Upper lobe of left lung (tissue), 6 donors: ENCODE measurements around the gene HEXB. TPM values are rescaled to one million over a fixed set of nuclear protein-coding genes. Genes with fewer than 3 reads are reported as not detected.

Source experiments
- ATAC-seq, 2 donors: fragments of 200-7000 bp; cut with Tn5 transposase; one replicate each; pipeline ENCODE4 v1.9.1; 2022; ENCODE audit warnings: mild to moderate bottlenecking in 2 of 2, moderate library complexity in 2 of 2; ENCODE audit not compliant: low FRiP score in 2 of 2
- DNase-seq, 2 donors: peaks; one replicate each; pipeline ENCODE4 v3.0.0-alpha.2; 2019 to 2020
- H3K27ac ChIP-seq, 4 donors: fragments of 200-600 bp; sonication (generic); one replicate each; pipeline ENCODE4 v1.5.1; 2016 to 2019
- H3K27me3 ChIP-seq, 4 donors: fragments of 200-600 bp; sonication (generic); one replicate each; pipeline ENCODE4 v1.5.1; 2017 to 2019
- H3K36me3 ChIP-seq, 4 donors: fragments of 200-600 bp; sonication (generic); one replicate each; pipeline ENCODE4 v1.5.1; 2016 to 2019
- H3K4me1 ChIP-seq, 4 donors: fragments of 200-600 bp; sonication (generic); one replicate each; pipeline ENCODE4 v1.5.1; 2018 to 2019
- H3K4me3 ChIP-seq, 4 donors: fragments of 200-600 bp; sonication (generic); one replicate each; pipeline ENCODE4 v1.5.1; 2017 to 2019; ENCODE audit warnings: mild to moderate bottlenecking in 2 of 4, moderate library complexity in 1 of 4
- H3K9me3 ChIP-seq, 4 donors: fragments of 200-600 bp; sonication (generic); one replicate each; pipeline ENCODE4 v1.5.1; 2018 to 2019
- EP300 ChIP-seq, 4 donors: sonication (generic); formaldehyde crosslinking; IDR thresholded peaks; one replicate each; pipeline ENCODE4 v1.5.1; 2017; ENCODE audit warnings: antibody characterized with exemption in 4 of 4, control low read depth in 2 of 4
- POLR2A ChIP-seq, 4 donors: fragments of 450-650 bp; IDR thresholded peaks; one replicate each; pipeline ENCODE4 v1.5.1; 2016 to 2017; ENCODE audit warnings: antibody characterized with exemption in 4 of 4, mild to moderate bottlenecking in 2 of 4
- POLR2AphosphoS5 ChIP-seq, 2 donors: sonication (generic); formaldehyde crosslinking; IDR thresholded peaks; one replicate each; pipeline ENCODE4 v1.5.1; 2017; ENCODE audit warnings: antibody characterized with exemption in 2 of 2
- WGBS, 2 donors: methylation state at CpG; one replicate each; pipeline ENCODE4 v1.1.5; 2017 to 2018; 5-methylcytosine and 5-hydroxymethylcytosine counted together
- total RNA-seq, 6 donors: library from RNA; depleted of rRNA in 4 of 6; stranded (reverse); fragments of >200 nt in 4 of 6; gene quantifications; one replicate each; pipeline versions ENCODE4 v1.1.0 to v1.2.1, GENCODE V29; 2016 to 2021
- TF ChIP-seq, protein P1 (sequence below), 6 experiments: fragments of 450-650 bp in 4 of 6; fragments of 200-600 bp in 2 of 6; sonication (generic) in 2 of 6; IDR thresholded peaks; one replicate each; pipeline ENCODE4 v1.5.1; 2016 to 2019; ENCODE audit warnings: antibody characterized with exemption in 6 of 6
- donor health status: DM: no; HTN: no; CAD: no; lungs with moderate emphysema.
- donor health status: DM: no; HTN: yes; CAD: no; lungs with severe emphysema.

HEXB gene
- total RNA-seq, 6 donors from 2014 or later: 128 to 293 (median 184) TPM

GRCh38 chr5:74660873-74661272 lies 24.2 kb upstream of the HEXB start:
- Histone ChIP-seq H3K27me3 (no peaks in the 10 kb centered on the region), H3K9me3 (no peaks in the 10 kb centered on the region), H3K4me1 (no peaks in the 10 kb centered on the region), H3K4me3 (no peak overlapping the region), H3K36me3 (no peaks in the 10 kb centered on the region), H3K27ac (no peak overlapping the region)
- ATAC-seq (peak in 1 of 2 donors; percentile 30), DNase-seq (no peak)
- WGBS, 2 donors: 80 to 94% methylated on average over 5 of the region's 5 CpGs
- TF ChIP-seq, protein P1, sequence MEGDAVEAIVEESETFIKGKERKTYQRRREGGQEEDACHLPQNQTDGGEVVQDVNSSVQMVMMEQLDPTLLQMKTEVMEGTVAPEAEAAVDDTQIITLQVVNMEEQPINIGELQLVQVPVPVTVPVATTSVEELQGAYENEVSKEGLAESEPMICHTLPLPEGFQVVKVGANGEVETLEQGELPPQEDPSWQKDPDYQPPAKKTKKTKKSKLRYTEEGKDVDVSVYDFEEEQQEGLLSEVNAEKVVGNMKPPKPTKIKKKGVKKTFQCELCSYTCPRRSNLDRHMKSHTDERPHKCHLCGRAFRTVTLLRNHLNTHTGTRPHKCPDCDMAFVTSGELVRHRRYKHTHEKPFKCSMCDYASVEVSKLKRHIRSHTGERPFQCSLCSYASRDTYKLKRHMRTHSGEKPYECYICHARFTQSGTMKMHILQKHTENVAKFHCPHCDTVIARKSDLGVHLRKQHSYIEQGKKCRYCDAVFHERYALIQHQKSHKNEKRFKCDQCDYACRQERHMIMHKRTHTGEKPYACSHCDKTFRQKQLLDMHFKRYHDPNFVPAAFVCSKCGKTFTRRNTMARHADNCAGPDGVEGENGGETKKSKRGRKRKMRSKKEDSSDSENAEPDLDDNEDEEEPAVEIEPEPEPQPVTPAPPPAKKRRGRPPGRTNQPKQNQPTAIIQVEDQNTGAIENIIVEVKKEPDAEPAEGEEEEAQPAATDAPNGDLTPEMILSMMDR (IDR thresholded peaks at IDR 0.05): no peak
- TF ChIP-seq POLR2A (IDR thresholded peaks at IDR 0.05) (no peak), POLR2AphosphoS5 (IDR thresholded peaks at IDR 0.05) (no peak), EP300 (IDR thresholded peaks at IDR 0.05) (no peak)

DNA sequence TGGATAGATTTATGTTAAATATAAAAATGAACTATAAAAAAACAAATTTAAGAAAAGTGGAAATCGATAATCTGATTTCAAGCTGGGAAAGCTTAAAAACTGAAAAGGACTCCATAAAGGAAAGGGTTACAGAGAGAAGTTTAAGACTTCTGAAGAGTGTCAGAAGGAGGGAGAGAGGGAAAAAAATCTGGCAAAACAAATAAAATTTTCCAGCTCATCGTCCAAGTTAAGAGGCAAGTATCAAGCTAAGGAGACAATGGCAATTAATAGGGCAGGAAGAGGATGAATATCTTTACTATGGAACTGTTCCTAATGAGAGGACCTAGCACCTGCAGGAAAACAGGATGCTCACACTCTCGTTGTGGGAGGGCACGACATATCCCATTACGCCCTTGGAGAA lies 20.5 kb upstream of the HEXB start:
- H3K27me3 ChIP-seq: no peaks in the 10 kb centered on the region
- ATAC-seq (no peak), DNase-seq (no peak)
- no peak overlapping the region for H3K4me3 ChIP-seq
- WGBS, 2 donors: 58 to 68% methylated on average over 5 of the region's 5 CpGs
- no peak overlapping the region for H3K27ac ChIP-seq
- no peaks in the 10 kb centered on the region for H3K36me3 ChIP-seq
- no peaks in the 10 kb centered on the region for H3K4me1 ChIP-seq
- TF ChIP-seq POLR2A (IDR thresholded peaks at IDR 0.05) (no peak), POLR2AphosphoS5 (IDR thresholded peaks at IDR 0.05) (no peak), EP300 (IDR thresholded peaks at IDR 0.05) (no peak)
- TF ChIP-seq, protein P1 (IDR thresholded peaks at IDR 0.05): no peak
- no peaks in the 10 kb centered on the region for H3K9me3 ChIP-seq

DNA sequence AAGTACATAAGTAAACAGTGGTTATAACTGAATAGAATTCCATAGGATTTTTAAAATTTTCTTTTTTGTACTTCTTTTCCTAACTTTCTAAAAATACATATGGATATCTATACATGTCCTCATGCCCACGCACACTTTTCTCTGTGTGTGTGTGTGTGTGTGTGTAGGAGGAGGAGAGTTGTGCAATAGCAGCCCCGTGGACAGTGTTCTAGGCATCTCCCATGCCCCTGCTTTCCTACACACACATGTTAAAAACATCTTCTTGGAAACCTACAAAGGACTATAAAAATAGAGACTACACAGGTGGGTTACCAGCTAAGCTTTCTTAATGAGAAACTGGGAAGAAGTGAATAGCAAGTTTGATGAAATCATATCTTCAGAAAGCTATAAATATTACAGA lies 19.8 kb upstream of the HEXB start:
- H3K4me3 ChIP-seq: no peak overlapping the region
- no peak for TF ChIP-seq POLR2A (IDR thresholded peaks at IDR 0.05)
- TF ChIP-seq POLR2AphosphoS5 (IDR thresholded peaks at IDR 0.05): no peak
- TF ChIP-seq EP300 (IDR thresholded peaks at IDR 0.05): no peak
- TF ChIP-seq, protein P1 (IDR thresholded peaks at IDR 0.05): no peak
- H3K4me1 ChIP-seq: no peaks in the 10 kb centered on the region
- 28 to 41% methylated on average over 2 of the region's 2 CpGs for WGBS, 2 donors
- H3K36me3 ChIP-seq: no peaks in the 10 kb centered on the region
- no peak for ATAC-seq
- H3K9me3 ChIP-seq: no peaks in the 10 kb centered on the region
- no peaks in the 10 kb centered on the region for H3K27me3 ChIP-seq
- DNase-seq: no peak
- H3K27ac ChIP-seq: no peak overlapping the region

DNA sequence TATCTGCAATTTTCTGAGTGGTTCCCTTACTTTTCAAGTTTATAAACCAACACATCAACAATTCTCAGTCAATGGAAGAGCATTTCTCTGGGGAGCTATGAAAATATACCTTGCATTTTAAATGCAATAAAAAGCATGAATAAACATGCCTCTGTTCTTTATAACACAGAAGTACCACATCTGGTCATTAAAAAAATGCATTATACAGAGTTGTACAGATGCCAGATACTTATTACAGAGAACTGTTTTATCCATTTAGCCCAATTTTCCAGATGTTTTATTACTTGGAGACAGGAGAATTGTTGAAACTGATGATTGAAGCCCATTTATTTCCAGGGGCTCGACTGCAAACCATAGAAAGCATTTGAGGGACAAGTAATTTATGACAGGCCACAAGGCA lies 19.2 kb upstream of the HEXB start:
- Histone ChIP-seq H3K27me3 (no peaks in the 10 kb centered on the region), H3K9me3 (no peaks in the 10 kb centered on the region), H3K4me3 (no peak overlapping the region), H3K36me3 (no peaks in the 10 kb centered on the region), H3K4me1 (no peaks in the 10 kb centered on the region), H3K27ac (no peak overlapping the region)
- 74 to 82% methylated on average over 1 of the region's 1 CpG for WGBS, 2 donors
- no peak for TF ChIP-seq POLR2AphosphoS5 (IDR thresholded peaks at IDR 0.05)
- TF ChIP-seq EP300 (IDR thresholded peaks at IDR 0.05): no peak
- TF ChIP-seq POLR2A (IDR thresholded peaks at IDR 0.05): no peak
- TF ChIP-seq, protein P1 (IDR thresholded peaks at IDR 0.05): no peak
- DNase-seq (no peak), ATAC-seq (no peak)

DNA sequence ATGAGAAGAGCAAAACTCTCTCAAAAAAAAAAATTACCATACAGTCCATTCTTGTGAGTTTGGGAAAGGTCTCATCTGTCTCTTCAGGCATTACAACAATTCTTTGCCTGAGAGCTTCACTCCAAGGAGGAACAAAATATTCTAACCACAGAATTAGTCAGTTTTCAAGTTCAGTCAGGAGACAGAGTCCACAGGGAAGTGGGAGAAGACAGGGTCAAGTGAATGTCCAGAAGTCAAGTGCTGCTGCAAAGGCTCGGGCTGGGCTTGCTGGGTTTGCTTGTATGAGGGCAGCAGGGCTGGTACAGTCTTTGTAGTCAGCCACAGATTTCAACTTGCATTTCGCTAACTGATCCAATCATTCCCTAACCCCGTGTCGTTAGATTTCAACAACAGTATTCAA lies 17.6 kb upstream of the HEXB start:
- no peaks in the 10 kb centered on the region for H3K27me3 ChIP-seq
- no peaks in the 10 kb centered on the region for H3K4me1 ChIP-seq
- no peak for DNase-seq
- no peak overlapping the region for H3K4me3 ChIP-seq
- ATAC-seq: peak in 1 of 2 donors; percentile 26
- TF ChIP-seq POLR2A (IDR thresholded peaks at IDR 0.05): no peak
- TF ChIP-seq EP300 (IDR thresholded peaks at IDR 0.05): no peak
- no peaks in the 10 kb centered on the region for H3K9me3 ChIP-seq
- no peaks in the 10 kb centered on the region for H3K36me3 ChIP-seq
- H3K27ac ChIP-seq: no peak overlapping the region
- 69 to 84% methylated on average over 4 of the region's 4 CpGs for WGBS, 2 donors
